DOHH2 (cell line): ENCODE measurements around the gene PSMG3.

ENCODE experiments used
- H3F3A ChIP-seq: fragments of 200-600 bp; sonication (generic), shearing (Covaris generic); 2 replicates; pipeline ENCODE4 v1.6.0; 2016; ENCODE audit warnings: antibody characterized with exemption, mild to moderate bottlenecking; ENCODE audit not compliant: control insufficient read depth, insufficient read depth
- H3K27ac ChIP-seq: fragments of 200-600 bp; sonication (generic); 2 replicates; pipeline ENCODE4 v1.5.1; 2014; ENCODE audit warnings: low read depth, mild to moderate bottlenecking, low read length, moderate library complexity
- H3K27me3 ChIP-seq: fragments of 200-600 bp; sonication (generic); 2 replicates; pipeline ENCODE4 v1.6.1; 2014; ENCODE audit warnings: mild to moderate bottlenecking, low read length, mixed read lengths; ENCODE audit not compliant: control insufficient read depth
- H3K36me3 ChIP-seq: fragments of 200-600 bp; sonication (generic); 2 replicates; pipeline ENCODE4 v1.6.1; 2014; ENCODE audit warnings: mild to moderate bottlenecking, low read length, moderate library complexity, mixed read lengths; ENCODE audit not compliant: control insufficient read depth
- H3K4me1 ChIP-seq: fragments of 200-600 bp; sonication (generic); 2 replicates; pipeline ENCODE4 v1.6.1; 2014; ENCODE audit warnings: mild to moderate bottlenecking, low read length, mixed read lengths; ENCODE audit not compliant: control insufficient read depth
- H3K4me2 ChIP-seq: fragments of 200-600 bp; sonication (generic); 2 replicates; pipeline ENCODE4 v1.6.0; 2014; ENCODE audit warnings: mild to moderate bottlenecking, low read length, moderate library complexity
- H3K4me3 ChIP-seq: fragments of 200-600 bp; sonication (generic); 2 replicates; pipeline ENCODE4 v1.5.1; 2014; ENCODE audit warnings: mild to moderate bottlenecking, low read length, mixed read lengths
- H3K79me2 ChIP-seq: fragments of 200-600 bp; sonication (generic); 2 replicates; pipeline ENCODE4 v1.6.1; 2014; ENCODE audit warnings: mild to moderate bottlenecking, low read length, mixed read lengths; ENCODE audit not compliant: control insufficient read depth
- H3K9me2 ChIP-seq: fragments of 200-600 bp; sonication (generic); replicated peaks from 2 replicates; pipeline ENCODE4 v1.6.1; 2014; ENCODE audit warnings: mild to moderate bottlenecking, low read length, mixed read lengths; ENCODE audit not compliant: control insufficient read depth
- H3K9me3 ChIP-seq: fragments of 200-600 bp; sonication (generic); 2 replicates; pipeline ENCODE4 v1.6.1; 2014; ENCODE audit warnings: antibody characterized with exemption, low read length, mixed read lengths; ENCODE audit not compliant: control insufficient read depth, insufficient read depth
- H4K20me1 ChIP-seq: fragments of 200-600 bp; sonication (generic); 2 replicates; pipeline ENCODE4 v1.6.0; 2014; ENCODE audit warnings: low read depth, mild to moderate bottlenecking, antibody characterized with exemption, low read length, moderate library complexity; ENCODE audit not compliant: control insufficient read depth, insufficient read depth
- CTCF ChIP-seq: fragments of 200-600 bp; sonication (generic); IDR thresholded peaks from one replicate; pipeline ENCODE4 v1.5.1; 2014; ENCODE audit warnings: antibody characterized with exemption, mild to moderate bottlenecking, low read depth, low read length; ENCODE audit not compliant: poor library complexity, severe bottlenecking
- EZH2phosphoT487 ChIP-seq: fragments of 200-600 bp; sonication (generic); IDR thresholded peaks from 2 replicates; pipeline ENCODE4 v1.6.1; 2017; ENCODE audit warnings: borderline replicate concordance, mild to moderate bottlenecking, antibody characterized with exemption, low read length, moderate library complexity, mixed read lengths

Gene PSMG3

GRCh38 chr7:1588978-1589377 lies 19.1 kb upstream of the PSMG3 start:
- Histone ChIP-seq H3F3A (no peaks in the 10 kb centered on the region), H3K36me3 (no peaks in the 10 kb centered on the region), H3K27ac (no peak overlapping the region), H3K4me3 (no peak overlapping the region), H3K9me2 (no peaks in the 10 kb centered on the region), H4K20me1 (0 out of 2 replicates have a peak, but pooled peaks cover 2% of the 10 kb centered on the region), H3K4me1 (peaks cover 23% of the 10 kb centered on the region), H3K27me3 (peaks cover 40% of the 10 kb centered on the region), H3K79me2 (no peaks in the 10 kb centered on the region), H3K4me2 (no peak overlapping the region), H3K9me3 (no peaks in the 10 kb centered on the region)
- no peak for TF ChIP-seq CTCF
- no peak for TF ChIP-seq EZH2phosphoT487

- no peaks in the 10 kb centered on the region for H3K9me2 ChIP-seq
- H3K36me3 ChIP-seq, result no peaks in the 10 kb centered on the region
- H3K4me1 ChIP-seq, result peaks cover 22% of the 10 kb centered on the region
- H3K27me3 ChIP-seq, result peaks cover 35% of the 10 kb centered on the region
- H3K9me3 ChIP-seq, result no peaks in the 10 kb centered on the region
- no peak overlapping the region for H3K27ac ChIP-seq
- no peaks in the 10 kb centered on the region for H3F3A ChIP-seq
- H3K4me2 ChIP-seq, result no peak overlapping the region
- H3K79me2 ChIP-seq, result no peaks in the 10 kb centered on the region
- 0 out of 2 replicates have a peak, but pooled peaks cover 2% of the 10 kb centered on the region for H4K20me1 ChIP-seq
- no peak for TF ChIP-seq CTCF
- H3K4me3 ChIP-seq, result no peak overlapping the region
These were observed 17.9 kb upstream of the PSMG3 start for GRCh38 chr7:1587738-1588137.

GRCh38 chr7:1586827-1587705 lies 17.2 kb upstream of the PSMG3 start:
- H4K20me1 ChIP-seq, result 0 out of 2 replicates have a peak, but pooled peaks cover 2% of the 10 kb centered on the region
- TF ChIP-seq CTCF (no peak), EZH2phosphoT487 (no peak)
- H3K27ac ChIP-seq, result no peak overlapping the region
- H3K9me3 ChIP-seq, result no peaks in the 10 kb centered on the region
- no peaks in the 10 kb centered on the region for H3K9me2 ChIP-seq
- H3K27me3 ChIP-seq, result peaks cover 29% of the 10 kb centered on the region
- H3K79me2 ChIP-seq, result no peaks in the 10 kb centered on the region
- H3K4me2 ChIP-seq, result no peak overlapping the region
- no peaks in the 10 kb centered on the region for H3F3A ChIP-seq
- no peak overlapping the region for H3K4me3 ChIP-seq
- H3K4me1 ChIP-seq, result peaks cover 15% of the 10 kb centered on the region
- no peaks in the 10 kb centered on the region for H3K36me3 ChIP-seq
